ENCODE results near the gene PARVA.

GRCh38 chr11:12429155-12429554 lies 51.8 kb downstream of the PARVA start:
- TF ChIP-seq JUND (IDR thresholded peaks at IDR 0.05): no peak
- no peak for TF ChIP-seq CTCF (IDR thresholded peaks at IDR 0.05; ENCODE audit: low read depth, low read length, missing input control)
- TF ChIP-seq, protein P1, sequence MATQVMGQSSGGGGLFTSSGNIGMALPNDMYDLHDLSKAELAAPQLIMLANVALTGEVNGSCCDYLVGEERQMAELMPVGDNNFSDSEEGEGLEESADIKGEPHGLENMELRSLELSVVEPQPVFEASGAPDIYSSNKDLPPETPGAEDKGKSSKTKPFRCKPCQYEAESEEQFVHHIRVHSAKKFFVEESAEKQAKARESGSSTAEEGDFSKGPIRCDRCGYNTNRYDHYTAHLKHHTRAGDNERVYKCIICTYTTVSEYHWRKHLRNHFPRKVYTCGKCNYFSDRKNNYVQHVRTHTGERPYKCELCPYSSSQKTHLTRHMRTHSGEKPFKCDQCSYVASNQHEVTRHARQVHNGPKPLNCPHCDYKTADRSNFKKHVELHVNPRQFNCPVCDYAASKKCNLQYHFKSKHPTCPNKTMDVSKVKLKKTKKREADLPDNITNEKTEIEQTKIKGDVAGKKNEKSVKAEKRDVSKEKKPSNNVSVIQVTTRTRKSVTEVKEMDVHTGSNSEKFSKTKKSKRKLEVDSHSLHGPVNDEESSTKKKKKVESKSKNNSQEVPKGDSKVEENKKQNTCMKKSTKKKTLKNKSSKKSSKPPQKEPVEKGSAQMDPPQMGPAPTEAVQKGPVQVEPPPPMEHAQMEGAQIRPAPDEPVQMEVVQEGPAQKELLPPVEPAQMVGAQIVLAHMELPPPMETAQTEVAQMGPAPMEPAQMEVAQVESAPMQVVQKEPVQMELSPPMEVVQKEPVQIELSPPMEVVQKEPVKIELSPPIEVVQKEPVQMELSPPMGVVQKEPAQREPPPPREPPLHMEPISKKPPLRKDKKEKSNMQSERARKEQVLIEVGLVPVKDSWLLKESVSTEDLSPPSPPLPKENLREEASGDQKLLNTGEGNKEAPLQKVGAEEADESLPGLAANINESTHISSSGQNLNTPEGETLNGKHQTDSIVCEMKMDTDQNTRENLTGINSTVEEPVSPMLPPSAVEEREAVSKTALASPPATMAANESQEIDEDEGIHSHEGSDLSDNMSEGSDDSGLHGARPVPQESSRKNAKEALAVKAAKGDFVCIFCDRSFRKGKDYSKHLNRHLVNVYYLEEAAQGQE (IDR thresholded peaks at IDR 0.05): no peak
- no peak for TF ChIP-seq GABPA (IDR thresholded peaks at IDR 0.05 in 1 of 2, conservative IDR thresholded peaks at IDR 0.05 in 1 of 2)
- TF ChIP-seq RAD21 (IDR thresholded peaks at IDR 0.05): no peak
- TF ChIP-seq ATF3 (IDR thresholded peaks at IDR 0.05): no peak
- no peak for TF ChIP-seq ZBTB33 (IDR thresholded peaks at IDR 0.05)
- TF ChIP-seq TAF1 (conservative IDR thresholded peaks at IDR 0.05): no peak
- no peak for TF ChIP-seq NR2F2 (IDR thresholded peaks at IDR 0.05)
- TF ChIP-seq, protein P2, sequence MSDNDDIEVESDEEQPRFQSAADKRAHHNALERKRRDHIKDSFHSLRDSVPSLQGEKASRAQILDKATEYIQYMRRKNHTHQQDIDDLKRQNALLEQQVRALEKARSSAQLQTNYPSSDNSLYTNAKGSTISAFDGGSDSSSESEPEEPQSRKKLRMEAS (IDR thresholded peaks at IDR 0.05): no peak
- no peak for TF ChIP-seq YY1 (IDR thresholded peaks at IDR 0.05)

All from liver (tissue), 3 donors.